ENCODE results near the gene ASB13.
"Not testable (repeated sequence)": the region's sequence is repeated elsewhere in the genome, so short reads cannot be mapped to it uniquely, and the experiment has no call there.

ASB13 gene

DNA sequence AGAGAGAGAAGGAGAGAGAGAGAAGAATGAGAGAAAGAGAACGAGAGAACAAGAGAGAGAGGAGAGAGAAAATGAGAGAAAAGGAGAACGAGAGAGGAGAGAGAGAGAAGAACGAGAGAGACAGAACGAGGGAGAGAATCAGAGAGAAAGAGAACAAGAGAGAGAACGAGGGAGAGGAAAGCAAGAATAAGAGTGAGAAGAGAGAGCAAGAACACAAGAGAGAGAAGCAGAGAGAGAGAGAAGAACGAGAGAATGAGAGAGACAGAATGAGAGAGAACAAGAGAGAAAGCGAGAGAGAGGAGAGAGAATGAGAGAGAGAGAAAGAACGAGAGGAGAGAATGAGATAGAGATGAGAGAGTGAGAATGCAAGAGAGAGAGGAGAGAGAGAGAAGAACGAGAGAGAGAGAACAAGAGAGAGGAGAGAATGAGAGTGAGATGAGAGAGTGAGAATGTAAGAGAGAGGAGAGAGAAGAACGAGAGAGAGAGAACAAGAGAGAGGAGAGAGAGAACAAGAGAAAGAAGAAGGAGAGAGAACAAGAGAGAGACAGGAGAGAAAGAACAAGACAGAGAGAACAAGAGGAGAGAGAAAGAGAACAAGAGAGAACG, 68.2 kb downstream of the ASB13 start:
- intact Hi-C loops (cut with DNase I): no loop called here
- DNase-seq: no peak

- intact Hi-C loops (cut with DNase I): no loop called here
- no peak for DNase-seq
These were observed 69.6 kb downstream of the ASB13 start for GRCh38 chr10:5596611-5597341.

DNA sequence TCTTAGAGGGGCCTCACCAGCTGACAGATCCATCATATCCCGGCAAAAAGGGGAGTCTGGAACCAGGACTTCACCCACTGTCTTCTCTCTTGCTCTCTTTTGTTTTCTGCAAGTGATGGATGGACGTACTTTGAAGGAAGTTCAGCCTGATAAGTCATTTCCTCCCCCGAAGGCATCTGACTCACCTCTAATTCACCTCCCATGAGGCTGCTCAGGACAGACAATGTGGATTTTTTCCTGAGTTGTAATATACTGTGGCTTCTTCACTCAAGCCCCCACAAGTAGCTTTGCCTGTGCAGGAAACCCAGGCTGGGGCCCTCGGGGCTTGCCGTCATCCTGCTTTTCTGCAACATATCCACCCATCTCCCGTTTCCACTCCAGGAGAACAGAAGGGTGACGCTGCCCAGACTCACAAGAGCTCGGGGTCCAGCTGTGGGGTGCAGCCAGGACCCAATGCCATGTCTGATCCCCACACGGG, 70.4 kb downstream of the ASB13 start:
- intact Hi-C loops (cut with DNase I): no loop called here
- peak in 7 of 42 donors; percentile 17 to 53 (median 32) for DNase-seq

DNA sequence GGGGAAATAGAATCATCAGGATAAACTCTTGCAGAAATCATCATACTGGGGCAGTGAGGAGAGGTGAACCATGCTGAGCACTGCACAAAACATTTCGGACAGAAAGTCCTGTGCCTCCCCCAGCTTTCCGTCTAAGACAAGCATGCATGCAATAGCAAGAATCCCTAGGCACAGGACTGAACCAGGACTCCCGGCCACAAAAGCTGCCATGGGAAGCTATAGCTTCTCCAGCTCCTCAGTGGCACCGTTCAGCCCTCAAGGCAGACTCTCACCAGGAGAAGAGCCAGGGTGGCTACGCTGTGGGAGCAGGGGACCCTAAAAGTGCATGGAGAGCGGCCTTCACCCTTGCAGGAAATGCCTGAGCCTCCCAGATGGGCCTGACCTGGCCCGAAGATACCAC, 70.8 kb downstream of the ASB13 start:
- DNase-seq: no peak
- intact Hi-C loops (cut with DNase I): no loop called here

DNA sequence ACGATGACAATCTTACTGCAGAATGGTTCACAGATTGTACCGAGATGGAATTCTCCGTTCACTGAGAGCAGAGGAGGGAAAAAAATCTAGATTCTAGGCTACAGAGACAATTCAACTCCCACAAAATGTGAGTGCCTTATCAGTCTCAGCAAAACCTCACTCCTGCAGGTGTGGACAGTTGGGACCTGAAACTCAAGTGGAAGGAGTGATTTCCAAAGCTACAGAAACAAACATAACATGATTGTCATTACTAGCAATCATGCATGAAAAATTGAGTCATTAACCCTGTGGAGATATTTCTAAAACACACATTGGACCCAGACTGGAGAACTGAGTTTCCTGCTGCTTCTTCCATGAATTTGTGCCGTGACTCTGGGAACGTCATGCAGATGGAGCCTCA, 71.3 kb downstream of the ASB13 start:
- intact Hi-C loops (cut with DNase I): no loop called here
- DNase-seq: no peak

DNA sequence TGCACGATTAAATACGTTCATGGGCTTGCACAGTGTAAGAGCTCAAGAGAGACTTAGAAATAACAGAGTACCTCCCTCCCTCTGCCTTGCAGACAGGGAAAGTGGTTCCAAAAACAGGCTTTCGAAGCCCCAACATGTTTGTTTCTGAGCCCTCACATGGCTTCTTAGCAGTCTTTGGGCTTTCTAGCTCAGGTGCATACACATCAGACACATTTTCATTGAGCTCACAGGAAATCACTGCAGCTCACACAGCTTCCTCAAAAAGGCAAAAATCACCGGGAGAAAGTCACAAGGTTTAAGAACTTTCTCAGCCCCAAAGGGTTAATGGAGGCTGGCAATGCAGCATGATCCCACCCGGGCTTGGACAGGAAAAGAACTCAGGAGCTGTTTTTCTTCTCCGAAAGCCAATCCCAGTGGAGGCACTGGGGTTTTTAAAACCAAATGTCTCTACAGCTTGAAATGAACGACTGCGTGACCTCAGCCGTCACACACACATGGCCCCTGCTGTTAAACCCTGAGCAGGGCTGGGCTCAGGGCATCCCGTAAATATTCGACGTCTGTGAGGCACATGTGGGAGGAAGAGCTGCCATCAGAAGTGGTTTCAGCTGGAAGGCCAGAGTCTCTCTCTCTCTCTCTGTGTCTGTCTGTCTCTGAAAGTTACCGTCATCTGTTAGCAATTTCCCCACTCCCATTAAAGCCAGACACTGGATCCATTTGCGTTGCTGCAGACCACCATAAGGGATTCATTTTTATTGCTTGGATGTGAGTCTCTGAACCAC, 71.9 kb downstream of the ASB13 start:
- intact Hi-C loops (cut with DNase I): no loop called here
- no peak for DNase-seq

- intact Hi-C loops (cut with DNase I): not testable (repeated sequence)
These were observed 73.0 kb downstream of the ASB13 start for GRCh38 chr10:5593347-5593746.

DNA sequence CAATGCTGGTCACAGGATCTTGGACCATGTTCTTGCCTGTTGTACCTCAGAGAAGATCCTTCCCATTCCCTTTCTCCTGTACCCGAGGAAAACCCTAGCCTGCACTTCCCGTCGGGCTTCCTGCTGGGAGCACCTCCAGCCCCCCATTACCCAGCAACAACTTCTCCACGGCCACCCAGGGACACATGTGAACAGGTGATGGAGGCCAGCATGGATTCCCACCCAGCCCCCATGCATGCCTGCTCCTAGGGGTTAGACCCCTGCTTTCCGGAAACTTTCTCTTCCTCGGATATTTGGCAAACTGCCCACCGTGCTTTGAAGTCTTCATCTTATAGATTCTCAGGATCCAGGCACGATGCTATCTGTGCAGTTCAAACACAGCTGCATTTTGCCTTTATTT, 74.3 kb downstream of the ASB13 start:
- peak in 1 of 42 donors; percentile 22 for DNase-seq
- intact Hi-C loops (cut with DNase I): no loop called here

More at GRCh38 chr10:5593347-5593746, 73.0 kb downstream of the ASB13 start:
- DNase-seq: not testable (repeated sequence)

DNA sequence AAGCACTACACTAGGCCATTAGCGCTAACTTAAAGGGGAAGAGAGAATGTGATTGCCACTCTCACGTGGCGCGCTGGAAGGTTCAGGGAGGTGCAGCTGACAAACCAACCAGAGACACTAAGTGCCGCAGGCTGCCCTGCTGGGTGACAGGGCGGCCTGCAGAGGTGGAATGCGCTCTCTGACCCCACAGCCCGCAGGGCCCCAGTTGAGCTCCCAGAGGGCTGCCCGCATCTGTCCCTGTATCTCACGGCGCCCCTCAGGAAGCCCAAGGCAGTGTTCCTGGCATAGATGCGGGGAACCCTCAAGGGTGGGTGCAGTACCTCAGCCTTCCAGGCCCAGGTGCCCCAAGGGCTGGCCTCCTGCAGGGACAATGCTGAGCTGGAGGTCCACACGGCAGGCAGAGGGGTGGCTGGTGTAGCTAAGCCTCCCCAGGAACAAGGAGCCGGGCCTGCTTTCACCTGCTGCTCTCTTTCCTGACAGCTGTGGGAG, 75.0 kb downstream of the ASB13 start:
- DNase-seq: peak in 1 of 42 donors; percentile 7
- intact Hi-C loops (cut with DNase I): no loop called here

- intact Hi-C loops (cut with DNase I): no loop called here
- DNase-seq: peak in 1 of 42 donors; percentile 7
These were observed 75.6 kb downstream of the ASB13 start for GRCh38 chr10:5590816-5591215.

GRCh38 chr10:5589661-5590511, 76.5 kb downstream of the ASB13 start:
- DNase-seq: peak in 1 of 42 donors; percentile 18
- intact Hi-C loops (cut with DNase I): no loop called here

DNA sequence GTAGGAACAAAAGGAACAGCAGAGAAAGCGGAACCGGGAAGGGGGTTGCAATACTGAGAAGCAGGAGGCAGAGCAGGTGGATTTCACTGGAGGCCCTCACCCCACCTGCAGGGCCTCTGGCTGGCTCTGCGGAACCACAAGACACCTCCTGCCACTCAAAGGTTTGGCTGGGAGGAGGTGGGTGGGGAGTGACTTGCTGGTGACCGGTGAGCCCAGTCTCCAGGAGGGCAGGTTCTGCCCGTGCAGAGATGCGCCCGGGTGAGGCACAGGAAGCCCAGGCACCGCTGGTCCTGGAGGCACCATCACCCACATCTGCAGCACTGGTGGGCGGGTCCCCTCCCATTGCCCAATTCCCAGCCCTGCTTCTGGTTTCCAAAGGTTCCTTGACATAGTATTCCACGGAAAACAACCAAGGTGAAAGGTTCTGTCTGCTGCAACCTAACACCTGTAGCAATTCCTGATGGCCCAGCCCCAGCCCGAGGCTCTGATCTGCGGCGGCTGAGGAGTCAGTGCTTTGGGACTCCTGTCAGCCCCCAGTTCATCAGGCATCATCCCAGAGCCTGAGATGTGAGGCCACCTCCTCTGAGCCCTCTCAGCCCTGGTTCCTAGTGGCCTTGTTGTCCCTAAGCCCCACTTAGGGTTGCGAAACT, 77.3 kb downstream of the ASB13 start:
- DNase-seq: peak in 1 of 42 donors; percentile 20
- intact Hi-C loops (cut with DNase I): no loop called here

Data from head of caudate nucleus (tissue), 42 donors.